Skin epidermis (tissue), 12 donors: ENCODE data around the gene ANXA11.

Source experiments
- H3K27ac ChIP-seq, 21 experiments: fragments of 200-600 bp; sonication (generic) in 11 of 21; one replicate each; pipeline ENCODE4 v1.5.0; 2020; ENCODE audit warnings: mild to moderate bottlenecking in 3 of 21, inconsistent platforms in 2 of 21, moderate library complexity in 2 of 21
- H3K4me3 ChIP-seq, 7 experiments: fragments of 200-600 bp; sonication (generic) in 2 of 7; one replicate each; pipeline ENCODE4 v1.5.0; 2020; ENCODE audit warnings: inconsistent platforms in 2 of 7, mild to moderate bottlenecking in 2 of 7, moderate library complexity in 1 of 7

Gene ANXA11

DNA sequence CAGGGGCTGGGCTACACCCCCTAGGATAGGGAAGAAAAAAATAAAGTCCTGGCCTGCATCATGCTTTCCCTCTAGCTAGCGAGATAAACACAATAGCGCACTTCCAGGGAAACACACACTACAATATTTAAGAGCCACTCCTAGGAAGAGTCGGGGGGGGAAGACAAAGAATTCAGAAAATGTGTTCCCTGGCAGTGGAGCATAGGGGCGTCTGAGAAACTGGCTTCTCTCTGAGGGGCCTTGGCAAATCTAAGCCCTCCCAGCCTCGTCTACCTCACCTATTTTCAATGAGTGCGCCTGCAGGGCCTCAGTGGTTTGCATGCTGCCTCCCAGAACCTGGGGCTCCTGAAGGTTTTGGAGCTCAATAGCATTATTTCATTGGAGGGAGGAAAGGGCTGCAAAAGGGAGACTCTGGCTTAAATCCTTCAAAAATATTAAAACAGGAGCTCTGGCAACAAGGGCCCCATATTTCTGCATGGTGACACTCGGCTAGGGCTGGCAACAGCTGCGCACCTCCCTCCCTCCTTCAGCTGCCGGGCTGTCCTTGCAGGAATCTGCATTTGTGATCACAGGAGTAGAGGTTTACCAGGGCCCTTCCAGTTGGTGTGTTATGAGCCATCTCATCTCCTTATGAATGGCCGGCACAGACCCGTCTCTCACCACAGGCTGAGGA lies 10.8 kb downstream of the ANXA11 start:
- H3K4me3 ChIP-seq, result no peak overlapping the region
- H3K27ac ChIP-seq, result peak overlapping the region in 8 of 21 experiments; percentile 23 to 98 (median 38)

DNA sequence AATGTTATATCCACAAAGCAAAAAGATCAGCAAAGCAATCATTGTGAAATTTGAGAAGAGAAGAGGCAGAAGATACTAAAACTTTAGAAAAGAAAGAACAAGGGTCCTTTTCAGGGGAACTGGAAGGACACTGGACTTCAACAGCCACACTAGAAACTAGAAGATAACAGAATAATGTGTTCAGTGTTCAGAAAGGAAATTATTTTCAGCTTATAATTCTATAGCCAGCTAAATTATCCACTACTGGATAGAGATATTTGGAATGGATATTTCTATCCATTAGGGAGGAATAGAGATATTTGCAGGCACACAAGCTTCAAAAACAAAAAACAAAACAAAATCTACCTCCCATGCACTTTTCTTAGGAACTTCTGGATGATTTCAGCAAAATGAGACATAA lies 12.8 kb downstream of the ANXA11 start:
- Histone ChIP-seq H3K27ac (peak overlapping the region in 1 of 21 experiments; percentile 35), H3K4me3 (no peak overlapping the region)

DNA sequence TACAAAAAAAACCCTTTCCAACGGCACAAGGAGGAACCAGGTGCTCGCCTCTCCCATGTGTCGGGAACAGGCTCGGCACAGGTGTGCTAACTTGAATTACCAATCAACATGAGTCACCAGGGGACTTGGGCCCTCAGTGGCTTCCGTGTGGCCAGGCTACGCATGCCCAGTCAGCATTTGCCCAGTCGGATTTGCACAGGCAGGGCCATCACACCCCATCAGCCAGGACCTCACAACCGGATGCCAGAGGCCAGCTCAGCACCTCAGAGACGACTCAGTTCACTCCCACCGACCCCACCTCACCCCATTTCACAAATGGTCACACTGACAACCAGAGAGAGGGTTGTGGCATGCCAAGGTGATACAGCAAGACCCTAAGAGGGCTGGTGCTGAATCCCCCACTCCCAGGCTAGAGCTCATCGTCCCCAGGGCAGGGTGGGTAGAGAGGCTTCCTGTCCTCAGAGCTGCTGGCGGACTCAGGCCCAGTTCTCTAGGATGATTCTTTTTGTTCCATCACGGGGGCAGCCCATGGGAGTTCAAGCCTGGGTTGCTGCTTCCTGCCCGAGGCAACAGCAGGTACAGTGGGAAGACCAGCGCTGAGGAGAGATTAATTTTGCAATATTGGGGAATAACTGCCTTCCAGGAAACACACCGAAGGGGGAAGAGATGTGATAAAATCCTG lies 13.6 kb downstream of the ANXA11 start:
- Histone ChIP-seq H3K4me3 (no peak overlapping the region), H3K27ac (peak overlapping the region in 10 of 21 experiments; percentile 2 to 55 (median 26))

DNA sequence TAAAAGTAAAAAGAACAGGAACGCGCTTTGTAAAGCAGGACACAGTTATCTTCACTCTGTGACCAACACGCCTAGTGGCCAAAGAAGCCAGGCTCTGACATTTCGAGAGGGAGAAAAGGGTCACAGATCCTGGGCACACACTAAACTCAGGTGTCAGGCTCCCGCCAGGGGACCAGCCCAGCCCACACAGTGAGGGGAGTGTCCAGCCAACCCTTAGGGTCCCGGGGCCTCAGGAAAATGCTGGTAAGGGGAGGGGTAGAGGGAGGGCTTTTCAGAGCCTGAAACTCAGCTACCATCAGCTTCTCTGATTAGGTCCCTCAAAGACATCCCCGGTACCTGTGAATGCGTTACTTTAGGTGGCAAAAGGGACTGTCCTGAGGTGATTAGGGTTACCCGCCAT lies 16.6 kb downstream of the ANXA11 start:
- no peak overlapping the region for H3K4me3 ChIP-seq
- peak overlapping the region in 18 of 21 experiments; percentile 2 to 88 (median 59) for H3K27ac ChIP-seq

DNA sequence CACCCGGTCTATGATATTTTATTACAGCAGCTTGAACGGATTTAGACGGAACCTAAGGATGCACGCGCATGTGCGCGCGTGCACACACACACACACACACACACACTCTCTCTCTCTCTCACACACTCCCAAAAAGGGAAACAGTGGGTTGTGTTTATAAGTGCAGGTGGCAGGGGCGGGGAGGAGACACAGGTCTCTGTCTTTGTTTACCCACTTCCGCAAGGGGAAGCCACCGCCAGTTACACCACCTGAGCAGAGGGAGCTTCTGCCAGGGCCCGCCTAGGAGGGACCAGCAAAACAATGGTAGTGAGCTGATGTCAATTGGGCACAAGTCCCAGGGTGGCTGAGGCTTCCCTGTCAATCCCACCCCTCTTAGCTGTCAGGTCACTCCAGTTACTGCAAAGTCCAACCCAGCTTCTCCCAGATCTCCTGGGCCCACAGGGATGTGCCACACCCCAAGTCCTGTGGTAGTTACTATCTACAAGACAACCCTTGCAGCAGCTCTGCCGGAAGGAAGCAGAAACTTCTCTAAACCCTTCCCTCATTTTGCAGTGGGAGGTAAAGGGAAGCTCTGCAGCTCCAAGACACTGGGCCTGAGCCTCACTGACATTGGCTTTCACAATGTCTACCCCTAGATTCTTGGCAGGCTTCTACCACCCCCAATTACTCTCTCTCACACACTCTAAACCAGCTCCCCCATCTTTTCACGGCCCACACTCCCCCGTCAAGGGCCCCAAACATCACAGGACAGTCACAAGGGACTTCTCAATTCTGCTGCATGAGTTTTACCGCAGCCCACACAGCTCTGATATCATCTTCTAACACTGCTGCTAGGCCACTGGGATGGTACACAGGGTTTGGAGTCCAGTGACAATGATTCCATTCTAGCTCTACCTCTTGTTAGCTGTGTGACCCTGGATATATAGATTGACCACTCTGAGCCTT lies 17.6 kb downstream of the ANXA11 start:
- Histone ChIP-seq H3K4me3 (no peak overlapping the region), H3K27ac (peak overlapping the region in 19 of 21 experiments; percentile 2 to 88 (median 63))

DNA sequence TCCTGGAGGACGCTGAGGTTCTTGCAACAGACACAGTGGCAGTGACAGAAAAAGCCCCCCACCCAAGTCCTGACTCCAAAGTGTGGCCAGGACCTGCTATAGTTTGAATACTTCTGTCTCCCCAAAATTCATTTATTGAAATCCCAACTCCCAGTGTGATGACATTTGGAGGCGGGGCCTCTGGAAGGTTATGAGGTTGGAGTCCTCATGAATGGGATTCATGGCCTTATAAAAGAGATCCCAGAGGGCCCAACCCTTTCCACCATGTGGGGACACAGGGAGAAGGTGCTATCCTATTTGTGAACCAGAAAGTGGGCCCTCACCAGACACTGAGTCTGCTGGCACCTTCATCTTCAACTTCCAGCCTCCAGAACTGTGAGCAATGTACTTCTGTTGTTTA lies 18.3 kb downstream of the ANXA11 start:
- Histone ChIP-seq H3K4me3 (no peak overlapping the region), H3K27ac (peak overlapping the region in 15 of 21 experiments; percentile 2 to 88 (median 67))

DNA sequence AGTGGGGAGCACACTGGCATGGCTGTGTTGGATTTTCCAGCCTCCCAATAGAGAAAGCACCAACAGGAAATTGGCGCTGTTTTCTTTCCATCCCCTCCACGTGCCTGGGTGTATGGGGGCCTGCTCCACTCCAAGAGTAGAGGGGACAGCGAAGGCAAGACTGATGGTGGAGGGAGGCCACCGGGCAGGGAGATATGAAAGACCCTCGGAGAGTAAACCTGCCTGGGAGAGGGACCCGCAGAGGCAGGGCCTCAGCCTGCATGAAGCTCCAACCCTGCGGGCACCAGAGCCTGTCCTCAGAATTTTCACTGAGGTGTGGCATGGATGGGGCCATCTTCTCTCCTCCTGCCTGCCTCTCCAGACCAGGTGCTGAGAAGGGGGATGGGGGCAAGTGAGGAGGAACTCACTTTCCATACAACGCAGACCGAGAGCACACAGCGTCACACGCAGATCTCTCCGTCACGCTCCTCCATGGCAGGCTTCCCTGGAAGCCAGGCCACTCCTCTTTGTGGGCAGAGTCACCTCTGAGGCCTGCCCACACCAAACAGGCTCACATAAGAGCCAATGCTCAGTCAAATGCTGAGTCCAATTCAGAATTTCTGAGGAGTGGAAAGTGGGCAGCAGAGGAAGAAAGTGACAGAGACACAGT lies 18.8 kb downstream of the ANXA11 start:
- no peak overlapping the region for H3K4me3 ChIP-seq
- peak overlapping the region in 14 of 21 experiments; percentile 2 to 88 (median 68) for H3K27ac ChIP-seq

DNA sequence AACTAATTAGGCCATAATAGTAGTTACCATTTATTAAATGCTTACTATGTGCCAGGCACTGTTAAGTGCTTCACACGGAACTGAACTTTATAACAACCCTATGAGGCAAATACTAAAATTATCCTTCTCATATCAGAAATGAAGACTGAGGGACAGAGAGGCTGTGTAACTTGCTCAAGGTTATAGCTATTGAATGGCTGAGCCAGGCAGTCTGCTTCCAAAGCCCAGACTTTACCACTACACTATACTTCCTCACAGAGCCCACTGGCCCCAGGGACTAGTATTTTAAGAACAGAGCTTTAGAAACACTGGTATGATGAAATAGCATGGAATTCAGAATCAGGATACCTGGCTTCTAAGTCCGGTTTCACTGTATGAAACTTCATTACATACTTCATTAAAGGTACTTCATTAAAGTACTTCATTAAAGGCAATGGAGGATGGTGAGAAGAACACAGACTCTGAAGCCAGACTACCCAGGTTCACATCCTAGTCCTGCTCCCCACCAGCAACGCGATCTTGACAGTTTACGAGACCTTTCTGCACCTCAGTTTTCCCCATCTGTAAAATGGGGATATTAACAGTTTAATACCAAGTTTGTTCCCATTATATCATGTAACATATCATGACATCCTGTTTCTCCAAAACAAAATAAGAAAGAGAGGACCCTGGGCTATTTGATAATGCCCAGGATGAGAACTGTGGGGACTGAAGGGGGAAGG lies 19.6 kb downstream of the ANXA11 start:
- Histone ChIP-seq H3K27ac (peak overlapping the region in 5 of 21 experiments; percentile 36 to 71 (median 45)), H3K4me3 (no peak overlapping the region)

DNA sequence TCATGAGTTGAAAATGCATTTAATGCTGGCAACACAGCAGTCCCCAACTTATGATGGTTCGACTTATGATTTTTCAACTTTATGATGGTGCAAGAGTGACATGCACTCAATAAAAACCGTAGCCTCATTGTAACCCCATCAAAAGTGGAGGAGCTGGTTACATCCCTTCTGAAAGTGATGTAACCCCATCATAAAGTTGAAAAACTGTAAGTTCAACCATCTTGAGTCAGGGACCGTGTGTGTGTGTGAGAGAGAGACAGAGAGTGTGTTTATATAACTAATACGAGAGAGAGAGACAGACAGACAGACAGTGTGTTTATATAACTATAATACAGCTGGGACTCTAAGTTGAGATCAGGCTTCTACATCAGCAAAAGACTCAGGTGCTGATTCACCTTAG lies 21.0 kb downstream of the ANXA11 start:
- Histone ChIP-seq H3K4me3 (no peak overlapping the region), H3K27ac (peak overlapping the region in 2 of 21 experiments; percentile 10 to 47)

DNA sequence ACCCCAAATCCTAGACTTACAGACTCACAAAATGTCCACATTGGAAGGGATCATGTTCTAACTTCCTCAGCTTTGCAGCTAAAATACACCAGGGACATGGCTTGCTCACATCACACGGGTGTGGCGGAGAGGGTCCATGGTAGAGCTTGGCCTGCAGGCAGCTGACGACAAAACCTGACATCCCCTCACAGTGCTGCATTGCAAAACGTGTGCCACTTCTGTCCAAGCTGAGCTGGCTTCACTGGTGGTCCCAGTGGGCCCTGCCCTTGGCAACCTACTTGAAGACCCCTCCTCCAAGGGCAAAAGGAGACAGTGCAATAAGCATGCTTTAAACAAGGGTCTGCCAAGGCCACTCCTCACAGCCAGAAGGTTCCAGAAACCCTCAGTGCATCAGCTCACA lies 21.9 kb downstream of the ANXA11 start:
- H3K4me3 ChIP-seq, result no peak overlapping the region
- H3K27ac ChIP-seq, result peak overlapping the region in 1 of 21 experiments; percentile 21

DNA sequence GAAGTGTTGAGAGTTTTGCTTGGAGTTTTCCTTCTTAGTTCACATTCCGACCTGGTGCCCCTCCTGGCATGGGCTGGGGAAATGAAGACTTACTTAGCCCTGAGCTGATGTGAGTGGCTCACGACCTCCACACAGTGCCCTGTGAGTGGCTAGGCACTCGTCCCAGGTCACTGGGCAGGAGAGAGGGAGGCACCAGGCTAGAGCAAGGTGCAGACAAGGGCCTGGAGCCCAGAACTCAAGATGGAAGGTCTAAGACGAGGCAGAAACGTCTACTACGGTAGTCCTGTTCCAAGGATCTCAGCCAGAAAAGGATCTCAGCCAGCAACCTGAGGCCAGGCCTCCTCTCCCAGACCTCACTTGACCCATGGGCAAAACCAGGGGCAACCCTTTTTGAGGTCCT lies 22.4 kb downstream of the ANXA11 start:
- H3K4me3 ChIP-seq, result no peak overlapping the region
- peak overlapping the region in 1 of 21 experiments; percentile 21 for H3K27ac ChIP-seq

DNA sequence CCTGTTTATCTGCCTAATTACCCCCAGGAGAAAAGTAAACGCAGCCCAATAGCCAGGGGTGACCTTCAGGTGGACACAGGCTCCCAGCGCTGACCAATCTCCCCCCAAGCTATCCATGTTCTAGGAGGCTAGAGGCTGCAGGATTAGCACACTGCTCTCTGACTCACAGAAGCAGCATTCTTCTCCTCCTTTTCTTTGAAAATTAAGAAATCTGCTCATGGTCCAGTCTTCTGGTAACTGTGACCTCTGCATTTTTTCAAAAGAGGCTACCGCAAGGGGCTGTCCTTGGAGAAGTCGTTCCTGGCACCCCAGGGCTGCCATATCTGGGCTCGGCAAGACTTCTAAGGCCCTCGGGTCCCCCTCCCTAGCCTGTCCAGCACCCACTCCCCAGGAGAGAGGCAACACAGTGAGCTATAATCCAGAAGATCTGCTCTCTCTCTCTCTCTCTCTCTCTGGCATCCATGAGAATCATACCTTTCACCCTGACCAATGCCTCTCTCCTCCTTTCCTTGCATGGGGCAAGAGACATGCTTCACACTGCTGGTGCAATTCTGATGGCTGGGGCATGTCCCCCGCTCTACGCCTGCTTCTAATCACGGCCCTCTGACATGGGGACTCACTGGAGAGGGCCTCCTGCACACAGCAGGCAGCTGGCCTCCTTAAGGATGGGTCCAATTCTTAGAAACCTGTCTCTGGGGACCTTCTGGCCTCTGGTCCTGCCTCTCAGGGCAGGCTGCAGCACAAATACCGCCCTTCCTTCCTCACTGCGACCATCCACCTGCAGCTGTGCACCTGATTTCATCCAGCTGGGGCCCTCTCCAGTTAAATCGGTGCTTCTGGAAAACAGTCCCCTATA lies 27.3 kb downstream of the ANXA11 start:
- peak overlapping the region in 2 of 21 experiments; percentile 4 to 13 for H3K27ac ChIP-seq
- no peak overlapping the region for H3K4me3 ChIP-seq

DNA sequence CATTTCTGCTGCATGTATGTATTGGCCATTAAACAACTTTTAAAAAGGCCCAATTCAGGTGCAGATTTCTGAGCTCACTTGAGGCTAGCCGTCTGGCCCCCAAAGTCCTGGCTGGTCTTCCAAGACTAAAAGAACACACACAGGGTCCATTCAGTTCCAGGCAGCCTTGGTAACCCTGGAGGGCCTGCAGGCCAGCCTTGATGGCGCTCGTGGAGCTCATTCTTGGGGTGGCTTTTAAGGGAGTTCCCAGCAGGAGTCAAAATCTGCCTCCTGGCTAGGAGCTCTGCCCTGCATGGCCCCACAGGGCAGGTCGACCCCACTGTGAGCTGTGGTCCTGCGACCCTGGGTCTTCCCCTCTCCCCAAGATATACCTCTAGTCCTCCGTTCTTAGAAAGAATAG lies 28.8 kb downstream of the ANXA11 start:
- H3K4me3 ChIP-seq, result no peak overlapping the region
- no peak overlapping the region for H3K27ac ChIP-seq

DNA sequence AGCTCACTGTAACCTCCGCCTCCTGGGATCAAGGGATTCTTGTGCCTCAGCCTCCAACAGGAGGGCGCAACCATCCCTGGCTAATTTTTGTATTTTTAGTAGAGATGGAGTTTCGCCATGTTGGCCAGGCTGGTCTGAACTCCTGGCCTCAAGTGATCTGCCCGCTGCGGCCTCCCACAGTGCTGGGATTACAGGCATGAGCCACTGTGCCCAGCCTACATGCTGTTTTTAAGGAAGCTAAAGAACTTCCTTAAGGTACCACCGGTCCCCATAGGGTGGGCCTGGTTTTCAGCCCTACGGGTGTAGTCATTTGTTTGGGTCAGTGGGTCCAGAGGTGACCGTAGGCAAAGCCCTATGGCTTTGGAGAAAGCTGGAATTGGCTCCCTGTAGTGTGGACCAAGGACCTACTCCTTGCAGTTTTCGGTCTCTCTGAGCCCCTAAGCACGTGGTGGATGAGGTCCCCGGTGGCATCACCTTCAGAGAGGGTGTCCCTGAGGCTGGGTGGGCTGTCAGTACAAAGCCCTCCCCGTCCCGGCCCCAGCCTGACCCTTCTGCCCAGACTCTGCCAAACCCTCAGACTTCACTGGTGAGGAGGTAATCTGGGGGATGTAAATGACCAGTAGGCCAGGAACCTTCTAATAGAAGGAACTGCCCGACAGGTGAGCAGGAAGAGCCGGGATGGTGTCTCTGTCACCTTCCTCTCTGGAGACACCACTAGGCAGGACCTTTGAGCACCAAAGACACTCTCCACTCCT lies 30.5 kb downstream of the ANXA11 start:
- H3K27ac ChIP-seq, result peak overlapping the region in 1 of 21 experiments; percentile 29
- no peak overlapping the region for H3K4me3 ChIP-seq

DNA sequence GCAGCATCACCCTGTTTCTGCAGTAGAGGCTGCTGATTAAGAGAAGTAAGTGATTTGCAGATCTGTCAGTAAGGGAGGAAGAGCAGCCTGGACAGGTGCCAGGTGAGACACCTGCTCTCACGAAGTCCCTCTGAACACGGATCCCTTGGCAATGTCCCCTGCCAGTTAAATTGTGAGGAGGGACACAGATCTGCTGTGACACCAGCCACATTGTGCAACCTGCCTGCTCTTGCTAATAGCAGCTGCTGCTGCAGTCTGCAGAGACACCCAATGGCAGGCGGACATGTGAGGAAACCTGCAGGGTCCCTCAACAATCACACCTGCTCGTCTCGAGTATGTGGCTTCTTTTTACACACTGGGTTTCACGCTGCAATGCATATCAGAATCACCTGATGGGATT lies 31.9 kb downstream of the ANXA11 start:
- H3K27ac ChIP-seq, result peak overlapping the region in 1 of 21 experiments; percentile 3

DNA sequence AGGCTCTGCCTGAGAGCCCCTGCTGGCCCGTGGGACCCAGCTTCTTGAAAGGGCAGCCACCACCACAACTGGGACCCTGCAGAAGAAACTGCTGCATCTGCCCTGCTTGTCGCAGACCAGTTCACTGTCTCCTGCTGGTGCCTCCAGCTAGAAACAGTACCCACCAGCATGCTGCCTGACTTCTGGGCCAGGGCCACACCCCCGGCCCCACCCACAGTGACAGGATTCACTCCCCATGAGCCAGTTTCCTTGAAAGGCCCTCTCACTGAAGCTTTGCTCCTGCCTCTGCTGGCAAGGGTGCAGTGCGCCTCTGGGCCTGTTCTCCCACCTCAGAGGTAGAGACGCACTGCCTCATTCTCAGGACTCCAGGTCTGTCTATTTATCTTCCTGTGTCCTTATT lies 32.4 kb downstream of the ANXA11 start:
- Histone ChIP-seq H3K4me3 (no peak overlapping the region), H3K27ac (peak overlapping the region in 2 of 21 experiments; percentile 4 to 20)

More for the DNA sequence above, 31.9 kb downstream of the ANXA11 start:
- no peak overlapping the region for H3K4me3 ChIP-seq

DNA sequence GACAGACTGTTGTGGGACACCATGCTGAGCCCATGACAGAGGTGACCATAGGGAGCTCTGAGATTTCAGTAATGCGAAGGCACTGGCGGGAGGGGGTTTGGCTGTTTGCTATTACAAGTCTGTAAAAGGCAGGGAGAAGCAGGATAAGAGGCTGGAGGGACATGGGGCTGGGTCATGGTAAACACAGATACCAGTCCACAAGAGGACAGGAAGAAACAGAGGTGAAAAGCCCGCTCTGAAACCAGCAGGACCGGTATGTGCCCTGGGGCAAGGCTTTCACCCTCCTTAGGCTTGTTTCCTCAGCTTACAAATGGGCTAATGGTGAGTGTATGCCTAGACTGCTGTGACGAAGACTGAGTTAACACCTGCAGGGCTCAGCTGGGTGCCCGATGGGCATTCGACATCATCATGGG lies 34.1 kb downstream of the ANXA11 start:
- H3K27ac ChIP-seq, result peak overlapping the region in 3 of 21 experiments; percentile 5 to 41 (median 16)
- H3K4me3 ChIP-seq, result no peak overlapping the region
